HCT116 (cell line): ENCODE results near the gene DUSP3. TPM values are rescaled to one million over a fixed set of nuclear protein-coding genes. Genes with fewer than 3 reads are reported as not detected.

Experiments used
- ATAC-seq: fragments of 200-7000 bp; cut with Tn5 transposase; 2 replicates; pipeline ENCODE4 v1.9.1; 2020; ENCODE audit warnings: mild to moderate bottlenecking, moderate library complexity
- BruUV-seq: library from RNA; stranded (reverse); fragments of 400-500 nt; replicated peaks from 2 replicates; lab custom pipeline; 2021; lab: Mats Ljungman, UMichigan
- CTCF ChIA-PET: fragments of 300-600 bp; sonication (Branson Sonifier 250); formaldehyde crosslinking; loops from one replicate; lab custom pipeline; 2021; ENCODE audit warnings: antibody characterized with exemption; lab: Charles Lee
- POLR2A ChIA-PET: fragments of 300-600, 350-600 bp; sonication (Branson Sonifier 250); formaldehyde crosslinking; loops from one replicate; lab custom pipeline; 2021; ENCODE audit warnings: antibody characterized with exemption; lab: Charles Lee
- RAD21 ChIA-PET, 2 experiments: fragments of 300-600 bp; sonication (Branson Sonifier 250); formaldehyde crosslinking; loops; one replicate each; lab custom pipeline; 2023; ENCODE audit warnings: low total read pairs in 2 of 2; ENCODE audit not compliant: uncharacterized antibody in 2 of 2, unreplicated experiment in 2 of 2, low non-redundant PET in 1 of 2; lab: Charles Lee
- DNase-seq: peaks from one replicate; pipeline ENCODE4 v3.0.0-alpha.2; 2010; ENCODE audit warnings: low read depth, low spot score
- H2AFZ ChIP-seq: fragments of 200-600 bp; shearing (Covaris generic), sonication (generic); 2 replicates; pipeline ENCODE4 v1.6.1; 2017; ENCODE audit warnings: low read depth, mixed run types, mixed read lengths, antibody characterized with exemption, low read length; ENCODE audit not compliant: poor library complexity, severe bottlenecking
- H3K27ac ChIP-seq: 2 replicates; pipeline ENCODE4 v1.5.1; 2012; ENCODE audit warnings: low read depth, low read length
- H3K27me3 ChIP-seq: fragments of 200-600 bp; sonication (generic); 2 replicates; pipeline ENCODE4 v1.6.1; 2016; ENCODE audit warnings: mixed run types, low read length, mixed read lengths; ENCODE audit not compliant: insufficient read depth
- H3K36me3 ChIP-seq, 2 experiments: fragments of 200-500 bp in 1 of 2; fragments of 200-600 bp in 1 of 2; sonication (Bioruptor generic) in 1 of 2; sonication (generic) in 1 of 2; 2 replicates each; pipeline versions ENCODE4 v1.5.1 to v1.6.1; 2014 to 2016; ENCODE audit warnings: low read length in 2 of 2, inconsistent platforms in 1 of 2, mixed read lengths in 1 of 2, mixed run types in 1 of 2; ENCODE audit not compliant: insufficient read depth in 2 of 2, control insufficient read depth in 1 of 2
- H3K4me1 ChIP-seq, 2 experiments: fragments of 200-600 bp in 1 of 2; sonication (generic) in 1 of 2; 2 replicates each; pipeline versions ENCODE4 v1.5.1 to v1.6.1; 2012 to 2017; ENCODE audit warnings: low read length in 2 of 2, inconsistent platforms in 1 of 2, mild to moderate bottlenecking in 1 of 2, mixed read lengths in 1 of 2, mixed run types in 1 of 2, moderate library complexity in 1 of 2; ENCODE audit not compliant: insufficient read depth in 2 of 2, control insufficient read depth in 1 of 2
- H3K4me2 ChIP-seq: fragments of 200-600 bp; sonication (generic); 2 replicates; pipeline ENCODE4 v1.6.1; 2017; ENCODE audit warnings: mixed run types, low read length, mixed read lengths
- H3K4me3 ChIP-seq, 2 experiments: fragments of 200-600 bp in 1 of 2; sonication (generic) in 1 of 2; replicated peaks in 1 of 2; 2 replicates each; pipeline ENCODE4 v1.5.1; 2011 to 2016; ENCODE audit warnings: low read length in 2 of 2, control low read depth in 1 of 2, low read depth in 1 of 2, mild to moderate bottlenecking in 1 of 2, mixed read lengths in 1 of 2, mixed run types in 1 of 2
- H3K79me2 ChIP-seq: fragments of 200-600 bp; sonication (generic); 2 replicates; pipeline ENCODE4 v1.6.1; 2017; ENCODE audit warnings: mild to moderate bottlenecking, mixed run types, low read length, moderate library complexity, mixed read lengths; ENCODE audit not compliant: insufficient read depth
- H3K9ac ChIP-seq: fragments of 200-600 bp; sonication (generic); 2 replicates; pipeline ENCODE4 v1.6.1; 2016; ENCODE audit warnings: low read length, mixed read lengths
- H3K9me2 ChIP-seq: fragments of 200-600 bp; sonication (generic), shearing (Covaris generic); 2 replicates; pipeline ENCODE4 v1.6.1; 2017; ENCODE audit warnings: mixed run types, mild to moderate bottlenecking, moderate library complexity; ENCODE audit not compliant: insufficient read depth
- H3K9me3 ChIP-seq, 2 experiments: fragments of 200-500 bp in 1 of 2; fragments of 200-600 bp in 1 of 2; sonication (Bioruptor generic) in 1 of 2; sonication (generic) in 1 of 2; 2 replicates each; pipeline ENCODE4 v1.6.1; 2014 to 2017; ENCODE audit warnings: low read length in 2 of 2, mixed read lengths in 2 of 2, inconsistent platforms in 1 of 2, low read depth in 1 of 2, mild to moderate bottlenecking in 1 of 2, mixed run types in 1 of 2, moderate library complexity in 1 of 2; ENCODE audit not compliant: control insufficient read depth in 1 of 2, insufficient read depth in 1 of 2
- H4K20me1 ChIP-seq: fragments of 200-600 bp; sonication (generic), shearing (Covaris generic); 2 replicates; pipeline ENCODE4 v1.6.1; 2017; ENCODE audit warnings: mixed run types, mild to moderate bottlenecking, moderate library complexity; ENCODE audit not compliant: insufficient read depth
- CBX3 ChIP-seq: IDR thresholded peaks from 2 replicates; pipeline ENCODE4 v1.6.1; 2012; ENCODE audit warnings: low read depth
- EGR1 ChIP-seq: IDR thresholded peaks from 2 replicates; pipeline ENCODE4 v1.6.1; 2012; ENCODE audit warnings: low read depth
- ELF1 ChIP-seq: IDR thresholded peaks from 2 replicates; pipeline ENCODE4 v1.6.1; 2012; ENCODE audit warnings: low read depth, borderline replicate concordance
- EZH2 ChIP-seq: fragments of 200-600 bp; sonication (generic); IDR thresholded peaks from 2 replicates; pipeline ENCODE4 v1.6.1; 2017; ENCODE audit warnings: antibody characterized with exemption, mixed run types
- POLR2A ChIP-seq: IDR thresholded peaks from 2 replicates; pipeline ENCODE4 v1.7.0; 2011; ENCODE audit warnings: borderline replicate concordance; ENCODE audit not compliant: insufficient read depth, insufficient read length; ENCODE audit errors: extremely low read depth
- RAD21 ChIP-seq: IDR thresholded peaks from 2 replicates; pipeline ENCODE4 v1.6.1; 2012; ENCODE audit warnings: low read depth, mild to moderate bottlenecking
- REST ChIP-seq: IDR thresholded peaks from 2 replicates; pipeline ENCODE4 v1.6.1; 2012; ENCODE audit warnings: low read depth
- SIN3A ChIP-seq: IDR thresholded peaks from 2 replicates; pipeline ENCODE4 v1.6.1; 2012; ENCODE audit warnings: low read depth
- SP1 ChIP-seq: IDR thresholded peaks from 2 replicates; pipeline ENCODE4 v1.6.1; 2012; ENCODE audit warnings: low read depth
- SRF ChIP-seq: IDR thresholded peaks from 2 replicates; pipeline ENCODE4 v1.6.1; 2012; ENCODE audit warnings: low read depth
- YY1 ChIP-seq: IDR thresholded peaks from 2 replicates; pipeline ENCODE4 v1.6.1; 2011; ENCODE audit warnings: low read length, low read depth, moderate library complexity, mild to moderate bottlenecking; ENCODE audit not compliant: insufficient replicate concordance; ENCODE audit errors: extremely low read depth
- ZFX ChIP-seq: fragments of 450-650 bp; IDR thresholded peaks from 2 replicates; pipeline ENCODE4 v1.6.1; 2017
- ZNF274 ChIP-seq: fragments of 200-500 bp; sonication (Bioruptor generic); IDR thresholded peaks from 2 replicates; pipeline ENCODE4 v1.6.1; 2014; ENCODE audit warnings: mild to moderate bottlenecking, low read depth, low read length, inconsistent platforms
- intact Hi-C: fragments of 100-400 bp; cut with micrococcal nuclease; formaldehyde crosslinking; loops from 2 replicates; pipeline ENCODE4 v1.10.0; 2022
- total RNA-seq: library from RNA; stranded (reverse); gene quantifications from one replicate; pipeline ENCODE4 v1.2.1, GENCODE V29; 2021; ENCODE audit not compliant: unreplicated experiment

Gene DUSP3
- total RNA-seq, 1 experiment from 2014 or later, result 29.6 TPM

DNA sequence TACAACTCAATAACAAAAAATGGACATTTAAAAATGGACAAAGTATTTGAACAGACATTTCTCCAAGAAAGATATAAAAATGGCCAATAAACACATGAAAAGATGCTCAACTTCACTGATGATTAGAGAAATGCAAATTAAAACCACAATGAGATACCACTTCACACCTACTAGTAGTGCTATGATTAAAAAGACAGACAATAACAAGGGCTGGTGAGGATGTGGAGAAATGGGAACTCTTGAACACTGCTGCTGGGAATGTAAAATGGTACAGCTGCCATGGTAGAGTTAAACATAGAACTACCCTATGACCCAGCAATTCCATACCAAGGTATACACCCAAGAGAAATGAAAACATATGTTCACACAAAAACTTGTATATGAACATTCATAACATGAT lies 26.3 kb upstream of the DUSP3 start:
- intact Hi-C loops, result no loop called here
- Histone ChIP-seq H3K79me2 (no peaks in the 10 kb centered on the region), H3K4me3 (no peak overlapping the region), H3K4me2 (no peak overlapping the region), H3K9me3 (no peaks in the 10 kb centered on the region), H3K36me3 (peaks cover 2 to 29% of the 10 kb centered on the region in 2 experiments; a peak in 2 of 4 replicates), H3K4me1 (no peaks in the 10 kb centered on the region), H4K20me1 (no peaks in the 10 kb centered on the region), H3K9ac (no peak overlapping the region), H3K9me2 (no peaks in the 10 kb centered on the region), H3K27ac (no peak overlapping the region), H3K27me3 (no peaks in the 10 kb centered on the region), H2AFZ (no peak overlapping the region)
- ChIA-PET POLR2A (no interaction called here), CTCF (no interaction called here), RAD21 (no interaction called here)
- BruUV-seq, result no TSS peak
- DNase-seq, result no peak
- no peak for TF ChIP-seq CBX3
- TF ChIP-seq EZH2, result no peak
- TF ChIP-seq RAD21, result no peak
- TF ChIP-seq EGR1, result no peak
- TF ChIP-seq SRF, result no peak
- TF ChIP-seq ZFX, result no peak
- TF ChIP-seq REST, result no peak
- TF ChIP-seq SIN3A, result no peak
- TF ChIP-seq SP1, result no peak
- no peak for TF ChIP-seq POLR2A
- TF ChIP-seq ELF1, result no peak
- TF ChIP-seq ZNF274, result no peak
- no peak for TF ChIP-seq YY1
- ATAC-seq, result no peak
